Epithelial cell of prostate (primary cell): Measurements from ENCODE around the gene CFAP46.
"Not testable (repeated sequence)": the region's sequence is repeated elsewhere in the genome, so short reads cannot be mapped to it uniquely, and the experiment has no call there.

Experiments used
- DNase-seq: peaks from one replicate; pipeline ENCODE4 v3.0.0-alpha.2; 2011; ENCODE audit warnings: low read depth, low spot score
- H3K27ac ChIP-seq: fragments of 450-650 bp; 2 replicates; pipeline ENCODE4 v1.5.1; 2017; ENCODE audit warnings: mild to moderate bottlenecking

Gene CFAP46

DNA sequence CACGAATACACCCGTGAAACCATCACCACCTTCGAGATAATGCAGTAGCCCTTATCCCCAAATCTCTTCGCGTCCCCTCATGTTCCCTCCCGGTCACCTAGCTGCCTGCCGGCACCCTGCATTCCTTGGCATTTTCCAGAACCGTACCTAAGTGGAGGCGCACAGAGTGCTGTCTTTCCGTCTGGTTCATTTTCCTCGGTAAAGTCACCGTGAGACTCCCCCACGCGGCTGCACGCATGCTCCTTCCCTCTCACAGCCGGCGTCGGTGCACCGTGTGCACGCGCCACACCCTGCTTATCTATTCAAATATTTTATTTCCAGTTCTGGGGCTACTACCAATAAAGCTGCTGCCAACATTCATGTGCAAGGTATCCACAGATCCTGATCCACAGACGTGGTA lies 90.9 kb downstream of the CFAP46 start:
- H3K27ac ChIP-seq, result no peak overlapping the region
- DNase-seq, result no peak

DNA sequence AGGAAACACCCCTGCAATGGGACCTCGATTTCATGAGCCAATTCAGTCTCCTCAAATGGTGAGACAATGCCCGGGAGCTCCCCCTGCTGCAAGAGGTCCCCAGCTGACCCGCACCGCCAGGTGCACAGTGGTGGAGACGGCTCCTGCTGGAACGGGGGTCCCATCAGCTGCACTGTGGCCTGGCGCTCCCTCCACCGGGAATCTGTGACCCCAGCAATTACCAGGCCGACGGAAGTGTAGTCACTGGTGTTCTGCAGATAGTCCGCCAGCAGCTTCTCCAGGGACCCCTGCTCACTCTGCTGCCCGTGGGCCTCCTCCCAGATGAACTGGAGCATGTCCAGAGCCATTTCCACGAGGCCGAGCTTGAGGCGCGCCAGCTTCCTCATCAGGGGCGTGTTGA lies 91.5 kb downstream of the CFAP46 start:
- no peak overlapping the region for H3K27ac ChIP-seq
- DNase-seq, result no peak

DNA sequence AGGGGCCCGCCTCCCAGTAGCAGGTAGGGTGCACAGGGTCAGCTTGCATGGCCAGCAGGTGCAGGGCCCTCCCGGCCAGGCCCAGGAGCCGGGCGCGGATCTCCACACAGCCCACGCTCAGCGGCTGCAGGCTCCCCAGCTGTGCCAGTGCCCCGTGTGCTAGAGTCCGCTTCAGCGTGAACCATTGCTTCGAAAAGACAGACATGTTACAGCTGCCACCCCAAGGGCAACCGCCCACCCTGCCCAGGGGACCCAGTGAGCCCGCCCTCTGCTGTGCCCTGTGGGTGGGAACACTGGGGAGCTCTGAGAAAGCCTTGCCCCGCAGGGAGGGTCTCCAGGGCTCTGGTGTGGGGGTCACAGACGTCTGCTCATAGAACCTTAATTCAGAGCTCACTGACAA lies 92.1 kb downstream of the CFAP46 start:
- no peak overlapping the region for H3K27ac ChIP-seq
- DNase-seq, result no peak

DNA sequence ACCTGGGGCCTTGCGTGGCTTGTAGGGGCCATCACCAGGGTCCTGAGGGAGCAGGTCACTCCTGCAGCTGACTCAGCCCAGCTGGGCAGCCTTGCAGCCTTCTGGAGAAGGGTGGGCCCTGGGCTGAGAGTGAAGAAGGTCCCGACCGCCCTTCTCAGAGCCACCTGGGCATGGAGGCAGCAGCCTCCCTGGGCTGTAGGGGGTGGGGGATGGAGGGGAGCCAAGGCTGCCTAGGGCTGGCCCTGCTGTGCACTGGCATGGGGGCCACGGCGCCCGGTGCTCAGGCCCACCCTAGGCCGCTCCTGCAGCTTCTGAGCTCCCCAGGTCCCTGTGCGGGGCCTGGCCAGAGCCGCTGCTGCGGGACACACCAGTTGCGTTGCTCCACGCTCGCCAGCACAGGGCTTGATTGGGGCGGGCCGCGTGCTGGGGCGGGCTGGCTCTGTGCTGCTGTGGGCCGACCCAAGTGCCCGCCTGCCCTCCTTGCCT lies 92.8 kb downstream of the CFAP46 start:
- H3K27ac ChIP-seq, result no peak overlapping the region
- DNase-seq, result no peak

DNA sequence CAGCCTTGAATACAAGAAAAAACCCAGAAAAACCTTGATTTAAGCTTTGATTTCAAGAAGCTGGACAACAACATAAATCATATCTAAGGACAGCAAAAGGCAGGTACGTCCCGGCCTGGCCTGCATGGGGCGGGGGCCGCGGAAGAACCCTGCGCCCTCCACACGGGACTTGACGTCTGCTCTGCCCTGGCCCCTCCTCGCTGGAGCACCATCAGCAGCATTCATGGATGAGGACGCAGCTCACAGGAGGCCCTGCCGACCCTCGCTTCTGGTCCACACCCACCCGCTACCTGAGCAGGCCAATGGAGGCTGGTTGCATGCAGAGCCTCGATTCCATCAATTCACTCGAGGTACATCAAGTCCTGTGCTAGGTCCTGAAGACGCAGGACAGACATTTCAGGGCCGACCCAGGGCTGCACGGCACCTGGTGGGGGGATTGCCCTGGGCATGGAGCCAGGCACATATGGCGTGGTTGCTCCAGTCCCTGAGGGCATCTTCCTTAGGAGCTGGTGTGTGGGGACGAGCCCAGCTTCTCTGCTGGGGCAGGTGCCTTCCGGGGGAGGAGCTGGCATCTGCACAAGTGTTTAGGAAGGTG lies 93.3 kb downstream of the CFAP46 start:
- DNase-seq, result no peak

DNA sequence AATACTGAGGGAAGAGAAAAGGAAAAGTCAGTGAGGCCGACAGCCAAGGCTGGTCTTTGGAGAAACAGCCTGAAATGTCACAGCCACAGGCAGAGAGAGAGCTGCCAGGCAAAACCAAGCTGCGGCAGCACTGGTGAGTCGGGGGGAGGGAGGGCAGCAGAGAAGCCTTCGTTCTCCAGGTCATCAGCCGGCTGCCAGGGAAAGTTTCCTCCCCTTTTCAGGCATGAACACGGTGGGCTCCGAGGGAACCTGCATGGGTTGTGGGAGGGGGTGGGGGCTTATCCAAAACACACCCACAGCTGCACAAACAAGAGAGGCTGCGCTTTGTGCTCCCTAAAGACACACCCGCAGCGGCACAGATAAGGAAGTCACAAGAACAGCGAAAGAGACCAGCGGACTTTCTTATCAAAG lies 94.1 kb downstream of the CFAP46 start:
- no peak overlapping the region for H3K27ac ChIP-seq
- no peak for DNase-seq

More for the DNA sequence above, 93.3 kb downstream of the CFAP46 start:
- no peak overlapping the region for H3K27ac ChIP-seq

DNA sequence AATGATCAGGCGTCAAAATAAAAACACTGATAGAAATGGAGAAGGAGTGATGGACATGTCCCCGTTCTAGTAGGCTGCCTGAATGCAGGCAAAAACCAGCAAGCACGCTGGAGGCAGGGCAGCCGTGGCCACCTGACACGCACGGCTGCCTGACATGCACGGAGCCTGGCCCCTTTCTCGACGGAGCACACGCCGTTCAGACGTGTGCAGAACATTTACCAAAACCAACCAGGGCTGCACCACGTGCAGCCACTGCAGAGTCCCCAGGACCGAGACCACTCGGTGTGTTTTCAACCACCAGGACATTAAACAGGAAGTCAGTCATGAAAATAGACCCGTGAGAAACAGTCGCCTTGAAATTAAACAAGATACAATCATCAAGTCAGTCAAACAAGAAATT lies 94.5 kb downstream of the CFAP46 start:
- H3K27ac ChIP-seq, result no peak overlapping the region
- no peak for DNase-seq

DNA sequence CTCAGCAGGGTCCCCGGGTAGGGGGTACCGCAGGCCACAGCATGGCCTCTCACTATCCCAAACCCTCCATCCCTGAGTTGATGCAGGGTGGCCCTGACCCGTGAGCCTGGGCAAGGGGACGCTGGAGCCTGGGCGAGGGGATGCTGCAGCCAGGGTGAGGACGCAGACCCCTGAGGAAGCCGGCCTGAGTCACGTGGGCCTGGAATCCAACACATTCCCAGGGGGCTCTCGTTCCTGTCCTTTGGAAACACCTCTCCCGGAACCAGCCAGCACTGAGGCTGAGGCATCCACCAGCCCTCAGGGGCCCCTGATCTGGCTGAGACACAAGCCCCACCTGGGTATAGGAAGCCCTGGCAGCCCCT lies 95.0 kb downstream of the CFAP46 start:
- DNase-seq, result no peak
- no peak overlapping the region for H3K27ac ChIP-seq

DNA sequence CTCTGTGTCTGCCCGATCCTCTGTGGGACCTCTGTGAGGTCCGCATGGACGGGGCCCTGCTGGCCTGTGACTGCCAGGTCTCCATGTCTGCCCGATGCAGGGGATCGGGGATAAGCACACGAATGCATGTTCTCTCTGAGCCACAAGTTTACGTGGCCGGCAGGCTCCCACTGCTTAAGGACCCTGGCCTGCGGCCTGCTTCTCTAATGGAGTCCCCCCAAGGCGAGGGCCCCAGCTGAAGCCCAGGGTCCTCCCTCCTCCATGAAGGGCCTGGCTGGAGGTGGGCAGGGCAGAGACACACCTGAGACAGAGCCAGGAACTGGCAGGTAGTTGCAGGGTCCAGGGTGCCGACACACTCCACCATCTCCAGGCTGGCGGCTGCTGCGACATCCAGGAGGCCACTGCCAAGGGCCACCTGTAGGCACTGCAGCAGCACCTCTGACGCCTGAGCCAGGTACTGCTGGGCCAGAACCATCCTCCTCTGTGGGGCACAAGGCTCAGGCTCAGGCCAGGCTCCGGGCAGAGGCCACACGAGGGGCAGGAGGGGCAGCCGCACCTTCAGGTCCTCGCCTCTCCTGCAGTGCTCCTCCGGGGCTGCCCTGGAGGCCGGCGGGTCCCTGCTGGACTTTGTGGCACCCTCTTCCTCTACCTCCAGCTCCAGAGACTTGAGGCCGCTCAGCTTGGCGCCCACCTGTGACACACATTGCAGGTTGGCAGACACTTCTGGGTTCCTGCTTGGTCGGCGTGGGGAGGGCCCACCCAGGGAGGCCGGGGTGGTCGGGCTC lies 95.5 kb downstream of the CFAP46 start:
- no peak overlapping the region for H3K27ac ChIP-seq
- no peak for DNase-seq

DNA sequence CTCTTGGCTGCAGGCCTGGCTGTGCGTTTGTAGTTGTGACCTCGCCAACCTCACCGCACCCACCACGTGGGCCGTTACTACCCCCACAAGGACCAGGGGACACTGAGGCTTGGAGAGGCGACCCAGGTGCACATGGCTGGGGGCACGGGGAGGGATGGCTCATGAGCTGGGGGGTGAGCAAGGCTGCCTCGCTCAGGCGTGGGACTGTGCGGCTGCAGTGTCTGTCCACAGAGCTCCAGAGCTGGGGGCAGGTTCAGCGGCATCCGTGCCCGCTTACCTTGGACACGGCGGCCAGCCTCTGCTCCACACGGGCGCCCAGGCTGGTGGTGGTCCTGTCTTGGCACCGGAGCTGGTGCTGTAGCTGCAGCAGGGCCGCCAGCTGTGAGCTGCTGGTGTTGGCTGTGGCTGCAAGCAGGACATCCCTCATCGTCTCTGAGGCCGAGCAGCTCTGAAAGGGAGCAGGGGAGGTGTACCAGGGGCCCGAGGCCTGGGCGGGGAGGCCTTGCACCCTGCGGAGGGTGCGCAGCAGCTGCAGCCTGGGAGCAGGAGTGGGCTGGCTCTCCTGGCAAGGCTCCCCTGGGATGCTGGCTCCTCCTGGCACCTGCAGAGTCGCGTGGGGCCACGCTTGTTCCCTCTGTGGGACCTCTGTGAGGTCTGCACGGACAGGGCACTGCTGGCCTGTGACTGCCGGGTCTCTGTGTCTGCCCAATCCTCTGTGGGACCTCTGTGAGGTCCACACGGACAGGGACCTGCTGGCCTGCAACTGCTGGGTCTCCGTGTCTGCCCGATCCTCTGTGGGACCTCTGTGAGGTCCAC lies 96.4 kb downstream of the CFAP46 start:
- H3K27ac ChIP-seq, result no peak overlapping the region
- DNase-seq, result no peak

DNA sequence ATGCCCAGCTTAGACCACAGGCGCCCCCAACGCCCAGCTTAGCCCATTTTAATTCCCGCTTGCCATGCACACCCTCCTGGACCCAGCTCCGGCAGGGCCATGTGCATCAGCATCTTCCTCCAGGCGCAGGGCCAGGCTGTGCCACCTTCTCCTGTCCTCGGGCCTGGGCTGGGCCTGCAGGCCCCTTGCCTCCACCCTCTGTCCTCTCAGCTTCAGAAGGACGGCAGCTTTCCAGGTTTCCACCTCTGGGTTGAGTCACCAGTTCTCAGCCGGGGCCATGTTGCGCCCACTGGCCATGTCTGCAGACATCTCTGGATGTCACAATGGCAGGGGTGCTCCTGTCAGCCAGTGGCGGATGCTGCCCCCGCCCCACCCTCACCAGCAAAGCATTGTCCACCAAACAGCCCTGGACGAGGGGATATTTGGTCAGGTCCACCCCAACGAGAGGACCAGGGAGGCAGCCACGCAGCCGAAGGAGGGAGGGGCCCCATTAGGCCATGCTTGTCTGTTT lies 97.3 kb downstream of the CFAP46 start:
- DNase-seq, result no peak
- H3K27ac ChIP-seq, result no peak overlapping the region

DNA sequence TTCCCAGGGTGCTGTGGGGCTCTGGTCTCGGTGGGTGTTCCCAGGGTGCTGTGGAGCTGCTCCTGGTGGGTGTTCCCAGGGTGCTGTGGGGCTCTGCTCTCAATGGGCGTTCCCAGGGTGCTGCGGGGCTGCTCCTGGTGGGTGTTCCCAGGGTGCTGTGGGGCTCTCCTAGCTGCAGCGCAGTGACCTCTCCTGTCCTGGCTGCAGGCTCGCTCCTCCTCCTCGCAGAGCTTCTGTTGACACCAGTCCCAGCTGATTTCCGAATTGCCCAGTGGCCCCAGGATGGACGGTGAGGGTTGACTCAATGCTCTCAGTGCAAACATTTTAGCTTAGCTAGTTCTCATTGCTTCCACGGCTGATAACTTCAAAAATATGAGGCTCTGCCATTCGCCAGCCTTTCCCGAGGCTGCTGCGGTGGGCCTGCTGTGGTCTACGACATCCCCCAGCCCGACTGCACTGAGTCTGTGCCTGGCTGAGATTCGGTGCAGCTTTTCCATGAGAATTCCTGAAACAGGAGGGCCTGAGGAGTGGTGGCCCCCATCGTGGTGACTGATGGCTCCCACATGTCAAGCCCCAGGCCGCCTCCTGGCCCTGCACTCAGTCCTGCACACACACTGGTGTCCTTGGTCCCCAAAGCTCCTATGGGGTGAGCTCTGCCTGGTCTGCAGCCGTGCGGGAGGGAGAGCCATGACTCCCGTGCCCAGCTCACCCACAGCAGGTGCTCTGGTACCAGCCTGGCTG lies 98.1 kb downstream of the CFAP46 start:
- no peak overlapping the region for H3K27ac ChIP-seq
- no peak for DNase-seq

DNA sequence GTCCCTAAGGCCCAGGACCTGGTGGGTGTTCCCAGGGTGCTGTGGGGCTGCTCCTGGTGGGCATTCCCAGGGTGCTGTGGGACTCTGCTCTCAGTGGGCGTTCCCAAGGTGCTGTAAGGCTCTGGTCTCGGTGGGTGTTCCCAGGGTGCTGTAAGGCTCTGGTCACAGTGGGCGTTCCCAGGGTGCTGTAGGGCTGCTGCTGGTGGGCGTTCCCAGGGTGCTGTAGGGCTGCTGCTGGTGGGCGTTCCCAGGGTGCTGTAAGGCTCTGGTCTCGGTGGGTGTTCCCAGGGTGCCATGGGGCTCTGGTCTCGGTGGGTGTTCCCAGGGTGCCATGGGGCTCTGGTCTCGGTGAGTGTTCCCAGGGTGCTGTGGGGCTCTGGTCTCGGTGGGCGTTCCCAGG lies 99.1 kb downstream of the CFAP46 start:
- not testable (repeated sequence) for DNase-seq

DNA sequence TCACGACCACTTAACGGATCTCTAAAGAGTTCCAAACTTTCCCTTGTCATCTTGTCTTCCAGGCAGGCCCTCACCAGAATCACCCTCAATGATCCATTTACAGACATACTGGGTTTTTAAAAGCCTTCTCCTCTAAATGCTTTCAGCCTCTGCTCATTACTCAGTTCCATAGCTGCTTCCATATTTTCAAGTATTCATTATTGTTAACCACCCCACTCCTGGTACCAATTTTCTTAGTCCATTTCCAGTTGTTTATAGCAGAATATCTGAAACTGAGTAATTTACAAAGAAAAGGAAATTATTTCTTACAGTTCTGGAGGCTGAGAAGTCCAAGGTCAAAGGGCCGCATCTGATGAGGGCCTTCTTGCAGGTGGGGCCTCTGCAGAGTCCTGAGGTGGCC lies 100.0 kb downstream of the CFAP46 start:
- H3K27ac ChIP-seq, result no peak overlapping the region
- no peak for DNase-seq

More for the DNA sequence above, 99.1 kb downstream of the CFAP46 start:
- H3K27ac ChIP-seq, result not testable (repeated sequence)

DNA sequence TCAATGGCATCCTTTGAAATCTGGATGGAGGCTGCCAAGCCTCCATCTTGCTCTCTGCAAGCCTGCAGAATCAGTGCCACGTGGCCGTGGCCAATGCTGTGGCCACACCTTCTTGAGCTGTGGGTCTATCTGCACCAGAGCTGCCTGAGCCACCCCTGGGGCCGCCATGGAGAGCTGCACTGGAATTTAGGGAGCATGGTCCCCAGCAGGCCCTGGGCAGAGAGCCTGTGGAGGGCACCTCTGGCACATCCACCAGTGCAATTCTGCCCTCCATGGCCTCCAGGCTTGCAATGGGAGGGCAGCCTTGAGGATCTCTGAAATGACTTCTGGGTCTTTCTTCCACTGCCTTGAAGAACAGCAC lies 100.8 kb downstream of the CFAP46 start:
- H3K27ac ChIP-seq, result no peak overlapping the region
- no peak for DNase-seq

DNA sequence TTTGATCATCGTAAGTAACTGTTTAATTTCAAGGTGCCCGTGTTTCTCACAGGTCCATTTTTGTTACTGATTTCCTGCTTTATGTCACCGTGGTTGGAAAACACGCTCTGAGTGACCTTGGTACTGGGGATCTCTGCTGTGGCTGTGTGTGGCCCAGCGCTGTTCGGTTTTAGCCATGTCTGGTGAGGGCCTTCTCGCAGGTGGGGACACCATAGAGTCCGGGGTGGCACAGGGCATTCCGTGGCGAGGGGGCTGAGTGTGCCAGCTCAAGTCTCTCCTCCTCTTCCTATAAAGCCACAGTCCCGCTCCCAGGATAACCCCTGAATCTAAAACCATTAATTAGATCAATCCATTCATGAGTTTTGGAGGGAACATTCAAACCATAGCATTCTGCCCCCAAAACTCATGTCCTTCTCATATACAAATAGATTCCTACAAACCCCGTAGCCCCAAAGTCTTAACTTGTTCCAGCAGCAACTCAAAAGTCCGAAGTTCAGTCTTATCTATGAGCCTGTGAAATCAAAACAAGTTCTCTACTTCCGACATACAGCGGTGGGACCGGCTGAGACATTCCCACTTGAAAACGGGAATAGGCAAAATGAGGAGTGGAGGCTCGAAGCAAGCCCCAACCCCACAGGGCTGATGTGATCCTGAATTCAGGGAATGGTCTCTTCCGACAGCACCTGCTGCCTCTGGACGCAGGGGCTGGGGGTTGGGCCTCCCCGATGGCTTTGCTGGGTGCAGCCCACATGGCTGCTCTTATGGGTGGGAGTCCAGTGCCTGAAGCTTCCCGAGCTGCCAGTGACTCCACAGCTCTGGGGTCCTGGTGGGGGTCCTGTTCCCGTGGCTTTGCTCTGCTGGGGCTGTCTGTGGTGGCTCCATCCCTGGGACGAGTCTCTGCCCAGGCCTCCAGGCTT lies 101.4 kb downstream of the CFAP46 start:
- DNase-seq, result no peak
- H3K27ac ChIP-seq, result no peak overlapping the region

DNA sequence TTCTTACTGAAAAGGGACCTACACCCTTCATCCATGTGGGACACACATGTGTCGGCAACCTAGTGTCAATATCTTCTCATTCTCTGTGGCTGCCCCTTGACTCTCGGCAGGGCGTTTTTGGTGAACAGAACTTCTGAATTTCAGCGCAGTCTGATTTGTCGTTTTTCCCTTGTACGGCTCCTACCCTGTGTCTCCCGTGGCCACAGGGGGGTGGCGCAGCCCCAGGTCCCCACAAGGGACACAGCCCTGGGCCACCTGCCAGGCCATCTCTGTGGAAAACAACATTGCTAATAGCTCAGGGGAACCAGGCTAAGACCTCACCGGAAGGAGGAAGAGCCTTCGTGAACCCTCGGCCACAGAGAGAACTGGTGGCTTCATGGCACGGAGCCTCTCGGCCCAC lies 103.3 kb downstream of the CFAP46 start:
- no peak for DNase-seq
- no peak overlapping the region for H3K27ac ChIP-seq

DNA sequence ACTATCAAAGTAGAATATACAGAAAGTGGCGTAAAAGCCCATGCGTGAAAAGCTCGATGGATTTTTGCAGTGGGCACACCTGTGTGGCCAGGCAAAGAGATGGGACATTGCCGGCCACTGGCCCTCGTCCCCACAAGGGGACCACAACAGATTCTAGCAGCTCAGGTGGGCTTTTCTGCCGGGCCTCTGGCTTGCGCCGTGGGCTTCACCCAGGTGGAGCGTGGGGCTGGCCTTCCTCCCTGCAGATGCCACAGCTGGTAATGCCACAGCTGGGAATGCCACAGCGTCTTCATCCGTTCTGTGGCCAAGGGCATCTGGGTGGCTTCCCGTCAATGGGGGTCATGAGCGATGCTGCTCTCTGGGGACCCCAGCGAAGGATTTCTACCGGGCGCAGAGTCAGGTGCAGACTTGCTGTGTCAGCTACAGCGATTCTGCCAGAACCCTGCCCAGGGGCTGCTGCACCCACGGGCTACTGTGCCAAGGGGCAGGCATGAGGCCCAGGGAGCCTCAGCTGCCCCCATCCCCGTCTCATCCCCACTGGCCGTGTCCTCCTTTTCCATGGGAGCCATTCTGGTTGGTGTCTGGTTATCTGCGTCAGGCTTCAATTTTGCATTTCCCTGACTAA lies 103.9 kb downstream of the CFAP46 start:
- no peak overlapping the region for H3K27ac ChIP-seq
- DNase-seq, result no peak

DNA sequence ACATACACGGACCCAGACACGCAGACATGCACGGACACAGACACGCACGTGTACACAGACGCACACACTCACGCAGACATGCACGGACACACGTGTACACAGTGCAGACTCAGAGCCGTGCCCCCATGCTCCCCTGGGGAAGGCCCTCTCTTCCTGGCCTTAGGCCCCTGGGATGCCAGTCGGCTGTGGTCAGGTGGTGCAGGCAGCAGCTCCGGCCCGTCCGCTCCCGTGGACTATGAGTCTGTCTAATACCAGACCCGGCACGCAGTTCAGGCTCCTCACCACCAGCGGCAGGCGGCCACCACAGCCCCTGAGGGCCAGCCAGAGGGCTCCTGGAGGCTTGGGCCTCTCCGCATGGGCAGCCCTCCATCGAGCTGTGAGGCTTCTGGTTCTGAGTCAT lies 104.5 kb downstream of the CFAP46 start:
- no peak overlapping the region for H3K27ac ChIP-seq
- DNase-seq, result no peak
